Body of pancreas (tissue), 4 donors: ENCODE data around the gene ATRX.
"Not testable (repeated sequence)": the region's sequence is repeated elsewhere in the genome, so short reads cannot be mapped to it uniquely, and the experiment has no call there.

Experiments used
- POLR2A ChIP-seq, 3 donors: fragments of 450-650 bp; IDR thresholded peaks; one replicate each; pipeline ENCODE4 v1.6.1; 2016; ENCODE audit warnings: antibody characterized with exemption in 3 of 3, mild to moderate bottlenecking in 2 of 3
- TF ChIP-seq, protein P1 (sequence below), 7 experiments: fragments of 450-650 bp in 4 of 7; fragments of 200-600 bp in 3 of 7; sonication (generic) in 3 of 7; IDR thresholded peaks; one replicate each; pipeline ENCODE4 v1.5.1; 2016 to 2019; ENCODE audit warnings: antibody characterized with exemption in 7 of 7

- TF ChIP-seq, protein P1, sequence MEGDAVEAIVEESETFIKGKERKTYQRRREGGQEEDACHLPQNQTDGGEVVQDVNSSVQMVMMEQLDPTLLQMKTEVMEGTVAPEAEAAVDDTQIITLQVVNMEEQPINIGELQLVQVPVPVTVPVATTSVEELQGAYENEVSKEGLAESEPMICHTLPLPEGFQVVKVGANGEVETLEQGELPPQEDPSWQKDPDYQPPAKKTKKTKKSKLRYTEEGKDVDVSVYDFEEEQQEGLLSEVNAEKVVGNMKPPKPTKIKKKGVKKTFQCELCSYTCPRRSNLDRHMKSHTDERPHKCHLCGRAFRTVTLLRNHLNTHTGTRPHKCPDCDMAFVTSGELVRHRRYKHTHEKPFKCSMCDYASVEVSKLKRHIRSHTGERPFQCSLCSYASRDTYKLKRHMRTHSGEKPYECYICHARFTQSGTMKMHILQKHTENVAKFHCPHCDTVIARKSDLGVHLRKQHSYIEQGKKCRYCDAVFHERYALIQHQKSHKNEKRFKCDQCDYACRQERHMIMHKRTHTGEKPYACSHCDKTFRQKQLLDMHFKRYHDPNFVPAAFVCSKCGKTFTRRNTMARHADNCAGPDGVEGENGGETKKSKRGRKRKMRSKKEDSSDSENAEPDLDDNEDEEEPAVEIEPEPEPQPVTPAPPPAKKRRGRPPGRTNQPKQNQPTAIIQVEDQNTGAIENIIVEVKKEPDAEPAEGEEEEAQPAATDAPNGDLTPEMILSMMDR (IDR thresholded peaks at IDR 0.05), result not testable (repeated sequence)
- TF ChIP-seq POLR2A (IDR thresholded peaks at IDR 0.05), result not testable (repeated sequence)
These were observed 45.5 kb upstream of the ATRX start for GRCh38 chrX:77831544-77831943.
